Activated T-cell treated with anti-CD3 and anti-CD28 coated beads, Interleukin-2, amount 50 U/mL, for 72 hours (primary cell): ENCODE results near the gene GSS. TPM values are rescaled to one million over a fixed set of nuclear protein-coding genes. Genes with fewer than 3 reads are reported as not detected.

Source experiments
- ATAC-seq, 2 donors: fragments of 150-1000 bp; cut with Tn5 transposase; replicated peaks in 1 of 2; 2 replicates each; pipeline ENCODE4 v1.10.0; 2021; ENCODE audit warnings: moderate library complexity in 2 of 2, mild to moderate bottlenecking in 1 of 2
- DNase-seq, 2 donors: peaks; one replicate each; pipeline ENCODE4 v3.0.0; 2021 to 2022; ENCODE audit warnings: mixed read lengths in 1 of 2
- H3K27ac Mint-ChIP-seq: one replicate; pipeline ENCODE4 v1.8.0; 2022; ENCODE audit warnings: mild to moderate bottlenecking, moderate library complexity, mixed read lengths
- H3K27me3 Mint-ChIP-seq: one replicate; pipeline ENCODE4 v1.8.0; 2022; ENCODE audit warnings: low read depth, mixed read lengths
- H3K36me3 Mint-ChIP-seq, 2 donors: one replicate each; pipeline ENCODE4 v1.8.0; 2022; ENCODE audit warnings: mixed read lengths in 2 of 2, mild to moderate bottlenecking in 1 of 2; ENCODE audit not compliant: insufficient read depth in 2 of 2
- H3K4me1 Mint-ChIP-seq: one replicate; pipeline ENCODE4 v1.8.0; 2022; ENCODE audit warnings: low read depth, mixed read lengths
- H3K4me3 Mint-ChIP-seq, 2 donors: one replicate each; pipeline ENCODE4 v1.8.0; 2022; ENCODE audit warnings: mild to moderate bottlenecking in 2 of 2, mixed read lengths in 2 of 2, moderate library complexity in 2 of 2
- H3K9me3 Mint-ChIP-seq, 2 donors: one replicate each; pipeline ENCODE4 v1.8.0; 2022; ENCODE audit warnings: mixed read lengths in 2 of 2
- total RNA-seq, 2 donors: library from RNA; stranded (reverse); gene quantifications; one replicate each; pipeline ENCODE4 v1.2.3, GENCODE V29; 2022

GSS gene
- total RNA-seq, 2 donors from 2014 or later, result 60.6 to 66.0 TPM

GRCh38 chr20:34941226-34941625 is 14.4 kb downstream of the GSS start:
- ATAC-seq, result no peak
- DNase-seq, result no peak
- Mint-ChIP-seq H3K4me1 (no peaks in the 10 kb centered on the region), H3K9me3 (no peaks in the 10 kb centered on the region), H3K4me3 (no peak overlapping the region), H3K27ac (no peak overlapping the region), H3K36me3 (peaks cover 5 to 6% of the 10 kb centered on the region in 2 donors), H3K27me3 (no peaks in the 10 kb centered on the region)

- Mint-ChIP-seq H3K4me1 (no peaks in the 10 kb centered on the region), H3K36me3 (peaks cover 2 to 4% of the 10 kb centered on the region in 2 donors), H3K27me3 (no peaks in the 10 kb centered on the region), H3K9me3 (no peaks in the 10 kb centered on the region), H3K27ac (no peak overlapping the region), H3K4me3 (no peak overlapping the region)
- ATAC-seq (no peak), DNase-seq (no peak)
These were observed 15.5 kb downstream of the GSS start for GRCh38 chr20:34940081-34940481.

GRCh38 chr20:34938466-34939163 is 17.0 kb downstream of the GSS start:
- no peak overlapping the region for H3K27ac Mint-ChIP-seq

GRCh38 chr20:34931771-34932170 is 23.8 kb downstream of the GSS start:
- peaks cover 4 to 16% of the 10 kb centered on the region in 2 donors for H3K36me3 Mint-ChIP-seq
- H3K27ac Mint-ChIP-seq, result no peak overlapping the region
- ATAC-seq (no peak), DNase-seq (no peak)
- H3K4me1 Mint-ChIP-seq, result no peaks in the 10 kb centered on the region
- no peaks in the 10 kb centered on the region for H3K27me3 Mint-ChIP-seq
- no peak overlapping the region for H3K4me3 Mint-ChIP-seq
- no peaks in the 10 kb centered on the region for H3K9me3 Mint-ChIP-seq

More at GRCh38 chr20:34938466-34939163, 17.0 kb downstream of the GSS start:
- H3K27me3 Mint-ChIP-seq, result no peaks in the 10 kb centered on the region
- H3K4me3 Mint-ChIP-seq, result no peak overlapping the region
- H3K4me1 Mint-ChIP-seq, result no peaks in the 10 kb centered on the region
- H3K36me3 Mint-ChIP-seq, result peaks cover 2 to 6% of the 10 kb centered on the region in 2 donors
- ATAC-seq (no peak), DNase-seq (no peak)
- H3K9me3 Mint-ChIP-seq, result no peaks in the 10 kb centered on the region

- ATAC-seq, result no peak
- Mint-ChIP-seq H3K27me3 (no peaks in the 10 kb centered on the region), H3K9me3 (no peaks in the 10 kb centered on the region), H3K36me3 (peaks cover 4 to 11% of the 10 kb centered on the region in 2 donors), H3K27ac (no peak overlapping the region), H3K4me3 (no peak overlapping the region), H3K4me1 (peaks cover 9% of the 10 kb centered on the region)
- no peak for DNase-seq
These were observed 27.2 kb downstream of the GSS start for GRCh38 chr20:34928411-34928810.

- peaks cover 4 to 11% of the 10 kb centered on the region in 2 donors for H3K36me3 Mint-ChIP-seq
- no peak overlapping the region for H3K27ac Mint-ChIP-seq
These were observed 27.9 kb downstream of the GSS start for GRCh38 chr20:34927736-34928135.

GRCh38 chr20:34926581-34926980 is 29.0 kb downstream of the GSS start:
- no peak for ATAC-seq
- Mint-ChIP-seq H3K36me3 (peaks cover 4 to 11% of the 10 kb centered on the region in 2 donors), H3K9me3 (no peaks in the 10 kb centered on the region), H3K4me3 (no peak overlapping the region), H3K27me3 (no peaks in the 10 kb centered on the region), H3K27ac (peak overlapping the region; percentile 33), H3K4me1 (peaks cover 12% of the 10 kb centered on the region)
- no peak for DNase-seq

More at GRCh38 chr20:34927736-34928135, 27.9 kb downstream of the GSS start:
- DNase-seq (no peak), ATAC-seq (no peak)
- H3K27me3 Mint-ChIP-seq, result no peaks in the 10 kb centered on the region
- H3K4me3 Mint-ChIP-seq, result no peak overlapping the region
- peaks cover 9% of the 10 kb centered on the region for H3K4me1 Mint-ChIP-seq
- H3K9me3 Mint-ChIP-seq, result no peaks in the 10 kb centered on the region

GRCh38 chr20:34925981-34926380 is 29.6 kb downstream of the GSS start:
- ATAC-seq, result peak in 1 of 2 donors; percentile 26

GRCh38 chr20:34925341-34925740 is 30.3 kb downstream of the GSS start:
- Mint-ChIP-seq H3K36me3 (peaks cover 6 to 7% of the 10 kb centered on the region in 2 donors), H3K9me3 (peaks cover 0 to 3% of the 10 kb centered on the region in 2 donors), H3K4me3 (no peak overlapping the region), H3K27ac (no peak overlapping the region), H3K4me1 (peaks cover 24% of the 10 kb centered on the region), H3K27me3 (no peaks in the 10 kb centered on the region)
- DNase-seq, result no peak
- ATAC-seq, result no peak

More at GRCh38 chr20:34925981-34926380, 29.6 kb downstream of the GSS start:
- Mint-ChIP-seq H3K4me1 (peaks cover 18% of the 10 kb centered on the region), H3K27me3 (no peaks in the 10 kb centered on the region), H3K36me3 (peaks cover 4 to 8% of the 10 kb centered on the region in 2 donors), H3K9me3 (no peaks in the 10 kb centered on the region), H3K4me3 (no peak overlapping the region), H3K27ac (no peak overlapping the region)
- DNase-seq, result no peak

- ATAC-seq (no peak), DNase-seq (no peak)
- Mint-ChIP-seq H3K27ac (no peak overlapping the region), H3K4me3 (no peak overlapping the region), H3K36me3 (peaks cover 9 to 10% of the 10 kb centered on the region in 2 donors), H3K27me3 (no peaks in the 10 kb centered on the region), H3K4me1 (peaks cover 38% of the 10 kb centered on the region), H3K9me3 (peaks cover 5 to 7% of the 10 kb centered on the region in 2 donors)
These were observed 32.2 kb downstream of the GSS start for GRCh38 chr20:34923414-34923813.

GRCh38 chr20:34922654-34923381 is 32.8 kb downstream of the GSS start:
- no peak overlapping the region for H3K27ac Mint-ChIP-seq
- peaks cover 7% of the 10 kb centered on the region in 2 donors for H3K9me3 Mint-ChIP-seq
- H3K4me3 Mint-ChIP-seq, result no peak overlapping the region
- ATAC-seq, result no peak
- no peak for DNase-seq
- H3K4me1 Mint-ChIP-seq, result peaks cover 44% of the 10 kb centered on the region
- no peaks in the 10 kb centered on the region for H3K27me3 Mint-ChIP-seq
- peaks cover 12 to 13% of the 10 kb centered on the region in 2 donors for H3K36me3 Mint-ChIP-seq

GRCh38 chr20:34921436-34921835 is 34.2 kb downstream of the GSS start:
- H3K27ac Mint-ChIP-seq, result no peak overlapping the region
- no peaks in the 10 kb centered on the region for H3K27me3 Mint-ChIP-seq
- peaks cover 54% of the 10 kb centered on the region for H3K4me1 Mint-ChIP-seq

GRCh38 chr20:34920055-34920454 is 35.6 kb downstream of the GSS start:
- Mint-ChIP-seq H3K4me3 (peak overlapping the region; percentile 14 to 32), H3K27me3 (no peaks in the 10 kb centered on the region), H3K4me1 (peaks cover 47% of the 10 kb centered on the region), H3K27ac (no peak overlapping the region), H3K36me3 (peaks cover 13 to 19% of the 10 kb centered on the region in 2 donors), H3K9me3 (peaks cover 7% of the 10 kb centered on the region in 2 donors)
- peak; percentile 71 to 76 for ATAC-seq
- peak; percentile 30 to 36 for DNase-seq

More at GRCh38 chr20:34921436-34921835, 34.2 kb downstream of the GSS start:
- Mint-ChIP-seq H3K36me3 (peaks cover 13 to 19% of the 10 kb centered on the region in 2 donors), H3K4me3 (no peak overlapping the region), H3K9me3 (peaks cover 7% of the 10 kb centered on the region in 2 donors)
- peak; percentile 22 to 24 for ATAC-seq
- DNase-seq, result peak; percentile 31 to 35
